Loucy (cell line): ENCODE results near the gene CHST2.

Source experiments
- H2AFZ ChIP-seq: fragments of 200-600 bp; sonication (generic); 2 replicates; pipeline ENCODE4 v1.6.0; 2016; ENCODE audit warnings: antibody characterized with exemption, mild to moderate bottlenecking, low read length, moderate library complexity
- H3F3A ChIP-seq: fragments of 200-600 bp; 2 replicates; pipeline ENCODE4 v1.6.0; 2016; ENCODE audit warnings: antibody characterized with exemption, low read depth, mild to moderate bottlenecking
- H3K27me3 ChIP-seq: fragments of 200-600 bp; sonication (generic); 2 replicates; pipeline ENCODE4 v1.6.1; 2014; ENCODE audit warnings: low read length, mild to moderate bottlenecking; ENCODE audit not compliant: insufficient read depth, poor library complexity, severe bottlenecking
- H3K36me3 ChIP-seq: fragments of 200-600 bp; sonication (generic); 2 replicates; pipeline ENCODE4 v1.6.1; 2016; ENCODE audit warnings: low read length; ENCODE audit not compliant: insufficient read depth
- H3K4me1 ChIP-seq: fragments of 200-600 bp; sonication (generic); 2 replicates; pipeline ENCODE4 v1.5.1; 2014; ENCODE audit warnings: low read length, mild to moderate bottlenecking; ENCODE audit not compliant: insufficient read depth, poor library complexity, severe bottlenecking
- H3K4me2 ChIP-seq: fragments of 200-600 bp; sonication (generic); 2 replicates; pipeline ENCODE4 v1.6.0; 2014; ENCODE audit warnings: antibody characterized with exemption, low read length, low read depth, mild to moderate bottlenecking; ENCODE audit not compliant: poor library complexity, severe bottlenecking
- H3K4me3 ChIP-seq: fragments of 200-600 bp; sonication (generic); 2 replicates; pipeline ENCODE4 v1.5.1; 2014; ENCODE audit warnings: low read length, mild to moderate bottlenecking, mixed read lengths; ENCODE audit not compliant: poor library complexity, severe bottlenecking
- H3K79me2 ChIP-seq: fragments of 200-600 bp; sonication (generic); 2 replicates; pipeline ENCODE4 v1.6.1; 2014; ENCODE audit warnings: low read length; ENCODE audit not compliant: insufficient read depth
- H3K9ac ChIP-seq: fragments of 200-600 bp; sonication (generic); 2 replicates; pipeline ENCODE4 v1.6.0; 2014; ENCODE audit warnings: mild to moderate bottlenecking, low read depth, low read length, moderate library complexity; ENCODE audit not compliant: poor library complexity, severe bottlenecking
- H3K9me2 ChIP-seq: fragments of 200-600 bp; sonication (generic); replicated peaks from 2 replicates; pipeline ENCODE4 v1.6.1; 2016; ENCODE audit warnings: low read depth, low read length, mixed read lengths
- H3K9me3 ChIP-seq: fragments of 200-600 bp; sonication (generic); 2 replicates; pipeline ENCODE4 v1.6.1; 2014; ENCODE audit warnings: mild to moderate bottlenecking, antibody characterized with exemption, low read length, low read depth; ENCODE audit not compliant: insufficient read depth
- H4K20me1 ChIP-seq: fragments of 200-600 bp; sonication (generic); 2 replicates; pipeline ENCODE4 v1.6.0; 2014; ENCODE audit warnings: antibody characterized with exemption, low read length, mild to moderate bottlenecking; ENCODE audit not compliant: insufficient read depth, poor library complexity, severe bottlenecking
- EZH2phosphoT487 ChIP-seq: fragments of 200-600 bp; IDR thresholded peaks from 2 replicates; pipeline ENCODE4 v1.6.1; 2018; ENCODE audit warnings: antibody characterized with exemption, mild to moderate bottlenecking, moderate library complexity, borderline replicate concordance
- TF ChIP-seq, protein P1 (sequence below): fragments of 200-600 bp; sonication (generic); conservative IDR thresholded peaks from 2 replicates; pipeline ENCODE4 v1.5.1; 2014; ENCODE audit warnings: mild to moderate bottlenecking, antibody characterized with exemption, low read length

Gene CHST2

DNA sequence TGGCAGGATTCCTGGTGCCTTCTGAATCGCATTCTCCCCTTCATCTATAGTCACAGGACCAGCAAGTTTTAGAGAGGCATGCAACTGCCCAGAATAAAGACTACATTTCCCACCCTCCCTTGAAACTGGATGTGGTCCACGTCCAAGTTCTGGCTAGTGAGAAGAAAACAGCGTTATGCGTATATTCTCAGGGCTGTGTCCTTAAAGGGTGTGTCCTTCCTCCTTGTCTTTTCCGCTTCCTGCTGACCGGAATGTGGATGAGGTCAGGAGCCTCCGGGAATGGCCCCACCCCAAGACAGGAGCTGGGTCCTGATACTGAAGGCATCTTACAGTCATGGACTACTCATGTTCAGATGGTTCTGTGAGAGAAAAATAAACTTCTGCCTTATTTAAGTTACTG is 20.2 kb downstream of the CHST2 start:
- Histone ChIP-seq H2AFZ (no peak overlapping the region), H3K79me2 (no peaks in the 10 kb centered on the region), H3K9ac (no peak overlapping the region), H3F3A (no peaks in the 10 kb centered on the region), H3K9me2 (no peaks in the 10 kb centered on the region), H4K20me1 (no peaks in the 10 kb centered on the region), H3K4me2 (no peak overlapping the region), H3K9me3 (no peaks in the 10 kb centered on the region), H3K4me1 (no peaks in the 10 kb centered on the region), H3K27me3 (no peaks in the 10 kb centered on the region), H3K4me3 (no peak overlapping the region), H3K36me3 (no peaks in the 10 kb centered on the region)
- TF ChIP-seq EZH2phosphoT487 = no peak
- TF ChIP-seq, protein P1, sequence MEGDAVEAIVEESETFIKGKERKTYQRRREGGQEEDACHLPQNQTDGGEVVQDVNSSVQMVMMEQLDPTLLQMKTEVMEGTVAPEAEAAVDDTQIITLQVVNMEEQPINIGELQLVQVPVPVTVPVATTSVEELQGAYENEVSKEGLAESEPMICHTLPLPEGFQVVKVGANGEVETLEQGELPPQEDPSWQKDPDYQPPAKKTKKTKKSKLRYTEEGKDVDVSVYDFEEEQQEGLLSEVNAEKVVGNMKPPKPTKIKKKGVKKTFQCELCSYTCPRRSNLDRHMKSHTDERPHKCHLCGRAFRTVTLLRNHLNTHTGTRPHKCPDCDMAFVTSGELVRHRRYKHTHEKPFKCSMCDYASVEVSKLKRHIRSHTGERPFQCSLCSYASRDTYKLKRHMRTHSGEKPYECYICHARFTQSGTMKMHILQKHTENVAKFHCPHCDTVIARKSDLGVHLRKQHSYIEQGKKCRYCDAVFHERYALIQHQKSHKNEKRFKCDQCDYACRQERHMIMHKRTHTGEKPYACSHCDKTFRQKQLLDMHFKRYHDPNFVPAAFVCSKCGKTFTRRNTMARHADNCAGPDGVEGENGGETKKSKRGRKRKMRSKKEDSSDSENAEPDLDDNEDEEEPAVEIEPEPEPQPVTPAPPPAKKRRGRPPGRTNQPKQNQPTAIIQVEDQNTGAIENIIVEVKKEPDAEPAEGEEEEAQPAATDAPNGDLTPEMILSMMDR = no peak

DNA sequence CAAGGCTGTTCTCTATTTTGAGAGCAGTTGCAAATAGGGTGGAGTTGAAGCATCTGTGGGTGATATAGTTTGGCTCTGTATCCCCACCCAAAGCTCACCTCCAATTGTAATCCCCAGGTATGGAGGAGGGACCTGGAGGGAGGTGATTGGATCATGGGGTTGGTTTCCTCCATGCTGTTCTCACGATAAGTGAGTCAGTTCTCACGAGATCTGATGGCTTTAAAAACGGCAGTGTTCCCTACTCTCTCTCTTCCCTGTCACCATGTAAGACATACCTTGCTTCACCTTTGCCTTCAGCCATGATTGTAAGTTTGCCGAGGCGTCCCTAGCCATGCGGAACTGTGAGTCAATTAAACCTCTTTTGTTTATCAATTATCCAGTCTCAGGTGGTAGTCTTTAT is 21.0 kb downstream of the CHST2 start:
- no peaks in the 10 kb centered on the region for H4K20me1 ChIP-seq
- H3K4me3 ChIP-seq = no peak overlapping the region
- no peak overlapping the region for H2AFZ ChIP-seq
- no peaks in the 10 kb centered on the region for H3K36me3 ChIP-seq
- H3F3A ChIP-seq = no peaks in the 10 kb centered on the region
- H3K4me2 ChIP-seq = no peak overlapping the region
- H3K9me3 ChIP-seq = no peaks in the 10 kb centered on the region
- H3K9ac ChIP-seq = no peak overlapping the region
- no peaks in the 10 kb centered on the region for H3K9me2 ChIP-seq
- no peaks in the 10 kb centered on the region for H3K27me3 ChIP-seq
- TF ChIP-seq, protein P1 = no peak
- TF ChIP-seq EZH2phosphoT487 = no peak
- H3K4me1 ChIP-seq = no peaks in the 10 kb centered on the region
- H3K79me2 ChIP-seq = no peaks in the 10 kb centered on the region

DNA sequence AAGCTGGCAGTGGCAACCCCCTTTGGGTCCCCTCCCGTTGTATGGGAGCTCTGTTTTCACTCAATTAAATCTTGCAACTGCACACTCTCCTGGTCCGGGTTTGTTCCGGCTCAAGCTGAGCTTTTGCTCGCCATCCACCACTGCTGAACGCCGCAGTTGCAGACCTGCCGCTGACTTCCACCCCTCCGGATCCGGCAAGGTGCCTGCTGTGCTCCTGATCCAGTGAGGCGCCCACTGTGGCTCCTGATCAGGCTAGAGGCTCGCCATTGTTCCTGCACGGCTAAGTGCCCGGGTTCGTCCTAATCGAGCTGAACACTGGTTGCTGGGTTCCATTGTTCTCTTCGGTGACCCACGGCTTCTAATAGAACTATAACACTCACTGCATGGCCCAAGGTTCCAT is 22.8 kb downstream of the CHST2 start:
- no peaks in the 10 kb centered on the region for H3K27me3 ChIP-seq
- H3K4me3 ChIP-seq = no peak overlapping the region
- no peaks in the 10 kb centered on the region for H3F3A ChIP-seq
- H3K9ac ChIP-seq = no peak overlapping the region
- no peak overlapping the region for H2AFZ ChIP-seq
- no peaks in the 10 kb centered on the region for H3K79me2 ChIP-seq
- no peaks in the 10 kb centered on the region for H3K4me1 ChIP-seq
- TF ChIP-seq, protein P1 = no peak
- no peak for TF ChIP-seq EZH2phosphoT487
- H3K9me3 ChIP-seq = no peaks in the 10 kb centered on the region
- H3K36me3 ChIP-seq = no peaks in the 10 kb centered on the region
- no peak overlapping the region for H3K4me2 ChIP-seq
- H4K20me1 ChIP-seq = no peaks in the 10 kb centered on the region
- no peaks in the 10 kb centered on the region for H3K9me2 ChIP-seq
